Activated CD4-positive, alpha-beta T cell treated with anti-CD3 and anti-CD28 coated beads, Interleukin-2, Interleukin-4, amounts not matched to agents 100 ng/mL and 50 ng/mL, durations not matched to agents 16 hours and 8 hours (primary cell): ENCODE results near the gene TYK2.
"Not testable (repeated sequence)": the region's sequence is repeated elsewhere in the genome, so short reads cannot be mapped to it uniquely, and the experiment has no call there.

Experiments
- DNase-seq: peaks from one replicate; pipeline ENCODE4 v3.0.0-alpha.2; 2020; ENCODE audit warnings: low spot score

Gene TYK2

DNA sequence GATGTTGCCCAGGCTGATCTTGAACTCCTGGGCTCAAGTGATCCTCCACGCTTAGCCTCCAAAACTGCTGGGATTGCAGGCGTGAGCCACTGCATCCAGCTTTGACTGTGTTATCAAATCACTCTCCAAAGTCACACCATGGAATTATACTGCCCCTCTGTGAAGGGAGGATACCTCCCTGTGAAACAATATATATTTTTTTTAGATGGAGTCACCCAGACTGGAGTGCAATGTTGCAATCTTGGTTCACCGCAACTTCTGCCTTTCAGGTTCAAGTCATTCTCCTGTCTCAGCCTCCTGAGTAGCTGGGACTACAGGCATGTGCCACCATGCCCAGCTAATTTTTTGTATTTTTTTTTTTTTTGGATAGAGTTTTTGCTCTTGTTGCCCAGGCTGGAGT is 7.7 kb downstream of the TYK2 start:
- DNase-seq, result no peak

- DNase-seq, result no peak
These were observed 12.1 kb downstream of the TYK2 start for GRCh38 chr19:10368101-10368803.

DNA sequence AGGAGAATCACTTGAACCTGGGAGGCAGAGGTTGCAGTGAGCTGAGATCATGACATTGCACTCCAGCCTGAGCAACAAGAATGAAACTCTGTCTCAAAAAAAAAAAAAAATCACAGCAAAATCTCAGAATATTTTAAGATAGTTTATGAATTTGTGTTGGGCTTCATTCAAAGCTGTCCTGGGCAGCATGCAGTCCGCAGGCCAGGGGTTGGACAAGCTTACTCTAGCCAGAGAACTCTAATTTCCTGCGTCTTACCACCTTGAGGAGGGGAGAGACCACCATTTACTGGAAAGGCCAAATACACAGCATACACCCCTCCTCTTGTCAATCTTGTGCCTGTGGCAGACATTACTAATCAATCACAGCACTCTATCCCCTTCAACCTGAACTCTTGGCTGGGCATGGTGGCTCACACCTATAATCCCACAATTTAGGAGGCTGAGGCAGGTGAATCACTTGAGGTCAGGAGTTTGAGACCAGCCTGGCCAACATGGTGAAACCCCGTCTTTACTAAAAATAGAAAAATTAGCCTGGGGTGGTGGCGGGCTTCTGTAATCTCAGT is 13.3 kb downstream of the TYK2 start:
- DNase-seq, result not testable (repeated sequence)

- no peak for DNase-seq
These were observed 14.9 kb downstream of the TYK2 start for GRCh38 chr19:10365518-10365917.

DNA sequence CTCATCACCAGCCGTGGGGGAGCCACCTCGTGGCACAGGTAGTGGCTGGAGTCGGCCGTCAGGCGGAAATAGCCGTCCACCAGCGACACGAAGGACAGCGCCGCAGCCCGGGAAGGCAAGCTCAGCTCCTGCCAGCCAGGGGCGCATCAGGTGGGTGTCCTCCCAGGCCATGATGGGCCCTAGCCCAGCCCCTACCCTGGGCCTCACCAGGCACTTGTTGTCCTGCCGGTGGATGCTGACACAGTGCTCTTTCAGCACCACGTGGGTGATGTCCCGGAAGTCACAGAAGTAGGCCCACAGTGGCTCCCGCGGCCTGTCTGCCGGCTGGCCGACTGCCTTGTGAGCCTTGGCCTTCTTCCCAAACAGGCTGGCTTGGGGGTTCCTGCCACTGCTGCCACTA is 15.7 kb downstream of the TYK2 start:
- DNase-seq, result no peak

DNA sequence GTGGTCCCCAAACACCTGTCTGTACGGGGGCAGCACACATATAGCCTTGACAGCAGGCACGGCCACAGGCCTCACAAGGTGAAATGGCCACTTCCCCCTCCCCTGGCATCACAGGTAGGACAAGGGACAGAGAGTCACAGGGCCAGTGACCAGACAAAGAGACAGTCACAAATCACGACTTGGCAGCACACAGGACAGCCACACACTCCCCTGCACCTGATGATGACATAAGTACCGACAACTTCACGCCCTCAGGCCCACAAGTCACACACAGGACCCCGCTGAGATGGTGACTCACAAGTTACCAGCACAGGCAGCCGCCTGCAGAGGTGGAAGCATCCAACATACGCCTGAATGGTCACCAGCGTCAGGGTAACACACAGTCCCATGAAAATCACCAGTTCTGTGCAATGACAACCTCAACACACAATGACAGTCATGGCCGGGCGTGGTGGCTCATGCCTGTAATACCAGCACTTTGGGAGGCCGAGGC is 16.5 kb downstream of the TYK2 start:
- DNase-seq, result no peak

- DNase-seq, result no peak
These were observed 18.1 kb downstream of the TYK2 start for GRCh38 chr19:10362259-10362658.

- no peak for DNase-seq
These were observed 18.8 kb downstream of the TYK2 start for GRCh38 chr19:10361569-10362011.

GRCh38 chr19:10356431-10356830 is 23.9 kb downstream of the TYK2 start:
- no peak for DNase-seq

DNA sequence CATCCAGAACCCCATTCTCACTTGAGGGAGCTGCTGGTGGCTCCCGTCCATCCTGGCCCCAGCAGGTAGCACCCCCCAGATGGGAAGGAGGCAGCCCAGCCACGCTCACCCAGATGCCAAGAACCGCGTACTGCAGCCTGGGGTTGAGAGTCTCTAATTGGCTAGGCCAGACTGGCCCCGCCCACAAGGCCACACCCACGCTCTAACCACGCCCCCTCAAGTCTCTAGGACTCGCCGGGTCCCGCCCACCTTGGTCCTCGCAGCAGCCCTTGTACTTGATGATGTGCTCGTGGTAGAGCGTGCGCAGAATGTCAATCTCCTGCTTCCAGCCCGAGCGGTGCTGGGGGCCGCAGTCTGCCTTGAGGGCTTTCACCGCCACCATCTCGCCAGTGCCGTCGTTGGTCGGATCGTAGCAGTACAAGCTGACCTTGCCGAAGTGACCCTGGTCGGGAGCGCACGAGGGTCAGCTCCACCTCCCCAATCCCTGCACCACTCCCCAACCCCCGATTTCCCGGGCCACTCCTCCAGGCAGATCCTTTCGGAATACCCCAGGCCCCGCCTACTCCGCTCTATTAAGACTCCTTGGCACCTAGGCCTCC is 26.5 kb downstream of the TYK2 start:
- DNase-seq, result no peak

DNA sequence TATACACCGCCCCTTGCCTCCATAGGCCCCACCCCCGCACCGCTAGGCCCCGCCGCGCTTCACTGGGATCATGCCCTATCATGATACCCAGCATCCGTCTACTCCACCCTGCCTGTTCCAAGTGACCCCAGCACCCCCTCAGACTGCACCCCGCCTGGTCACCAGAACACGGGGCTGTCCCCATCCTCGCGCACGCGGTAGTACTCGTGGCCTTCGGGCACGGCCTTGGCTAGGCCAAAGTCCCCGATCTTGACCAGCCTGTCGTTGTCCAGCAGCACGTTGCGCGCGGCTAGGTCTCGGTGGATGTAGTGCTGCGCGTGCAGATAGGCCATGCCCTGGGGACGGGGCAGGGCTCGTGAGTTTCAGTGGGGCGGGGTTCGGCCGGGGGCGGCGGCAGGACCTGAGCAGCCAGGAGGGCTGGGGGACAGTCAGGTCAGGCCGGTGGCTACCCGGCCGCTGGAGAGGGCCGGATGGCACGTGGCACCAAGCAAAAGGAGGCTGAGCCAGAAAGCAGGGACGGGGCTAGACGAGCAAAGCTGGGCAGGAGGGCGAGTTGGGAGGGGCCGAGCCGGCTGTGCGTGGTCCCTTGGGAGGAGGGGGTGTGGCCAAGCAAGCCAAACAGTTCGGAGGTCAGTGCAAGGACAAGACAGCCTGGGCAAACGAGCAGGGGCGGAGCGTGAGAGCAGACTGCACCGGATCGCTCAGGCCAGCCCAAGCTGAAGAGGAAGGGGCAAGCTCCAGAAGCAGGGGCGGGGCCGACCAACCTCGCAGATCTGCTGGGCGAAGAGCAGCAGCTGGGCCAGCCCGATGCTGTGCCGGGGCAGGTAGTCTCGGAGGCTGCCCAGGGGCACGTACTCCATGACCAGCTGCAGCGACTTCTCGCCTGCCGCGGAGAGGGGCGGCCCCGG is 27.4 kb downstream of the TYK2 start:
- no peak for DNase-seq

- DNase-seq, result no peak
These were observed 33.9 kb downstream of the TYK2 start for GRCh38 chr19:10346509-10346908.

DNA sequence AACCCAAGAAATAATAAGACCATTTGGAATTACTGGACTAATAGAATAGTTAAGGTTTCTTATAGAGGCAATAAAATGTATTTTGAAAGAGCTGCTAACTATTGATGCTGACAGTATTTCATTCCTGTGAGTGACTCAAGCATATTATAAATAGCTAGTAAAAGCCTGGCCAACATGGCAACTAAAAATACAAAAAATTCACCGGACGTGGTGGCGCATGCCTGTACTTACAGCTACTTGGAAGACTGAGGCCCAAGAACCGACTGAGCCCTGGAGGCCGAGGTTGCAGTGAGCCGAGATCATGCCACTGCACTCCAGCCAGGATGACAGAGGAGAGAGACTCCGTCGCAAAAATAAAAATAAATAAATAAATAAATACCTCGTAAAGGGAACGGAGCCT is 35.6 kb downstream of the TYK2 start:
- no peak for DNase-seq

DNA sequence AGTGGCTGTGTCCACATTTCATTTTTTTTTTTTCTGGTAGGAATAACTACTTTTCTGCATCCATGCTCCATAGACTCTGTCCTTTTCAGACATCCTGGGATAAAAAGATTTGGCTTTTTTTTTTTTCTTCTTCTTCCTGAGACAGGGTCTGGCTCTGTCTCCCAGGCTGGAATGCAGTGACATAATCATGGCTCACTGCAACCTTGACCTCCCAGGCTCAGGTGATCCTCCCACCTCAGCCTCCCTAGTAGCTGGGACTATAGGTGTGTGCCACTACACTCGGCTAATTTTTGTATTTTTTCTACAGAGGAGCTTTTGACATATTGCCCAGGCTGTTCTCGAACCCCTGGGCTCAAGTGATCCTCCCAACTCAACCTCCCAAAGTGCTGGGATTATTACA is 36.9 kb downstream of the TYK2 start:
- no peak for DNase-seq

DNA sequence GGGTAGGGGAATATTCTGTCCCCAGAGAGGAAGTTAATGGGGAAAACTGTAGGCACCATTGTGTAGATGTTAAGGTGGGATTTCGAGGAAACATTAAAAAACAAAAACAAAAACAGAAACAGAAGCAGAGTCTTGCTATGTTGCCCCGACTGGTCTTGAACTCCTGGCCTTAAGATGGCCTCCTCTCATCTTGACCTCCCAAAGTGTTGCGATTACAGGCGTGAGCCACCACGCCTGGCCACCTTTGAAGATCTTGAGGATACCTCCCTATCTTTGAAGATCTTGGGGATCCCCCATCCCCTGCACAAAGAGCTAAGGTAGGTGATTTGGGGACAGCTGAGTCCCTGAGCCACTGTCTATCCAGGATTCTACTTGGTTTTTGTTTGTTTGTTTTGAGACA is 40.4 kb downstream of the TYK2 start:
- DNase-seq, result no peak

DNA sequence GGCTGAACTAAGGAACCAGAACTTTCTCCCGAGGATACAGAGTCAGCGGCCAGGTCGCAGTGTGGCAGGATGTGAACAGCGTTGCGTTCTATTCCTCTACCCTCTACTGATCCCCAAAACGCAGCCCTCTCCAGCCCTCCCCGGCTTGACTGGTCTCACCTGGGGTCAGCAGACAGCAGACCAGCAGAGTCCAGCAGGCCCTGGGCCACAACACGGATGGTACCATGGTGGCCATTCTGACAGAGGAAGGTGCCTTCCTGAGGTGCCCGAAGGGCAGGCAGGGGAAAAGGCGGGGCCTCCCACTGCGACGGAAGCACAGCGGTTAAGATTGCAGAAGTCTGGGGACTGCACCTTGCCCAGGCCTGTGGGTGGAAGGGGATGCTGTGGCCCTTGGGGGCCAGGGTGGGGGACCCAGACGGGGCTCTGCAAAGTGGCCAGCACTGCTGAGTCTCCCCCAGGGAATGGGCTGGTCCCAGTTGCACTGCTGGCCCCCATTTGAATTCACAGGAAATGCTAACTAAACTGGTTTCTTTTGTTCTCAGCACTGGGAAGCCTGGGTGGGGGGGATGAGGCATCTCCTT is 40.9 kb downstream of the TYK2 start, which contains the start of gene ICAM3:
Gene ICAM3, minus strand, starts transcription at position 245 of the 581 bp plus-strand sequence. Its CDS starts 10 bp downstream, at position 235.
- DNase-seq, result peak; percentile 79

- no peak for DNase-seq
These were observed 41.4 kb downstream of the TYK2 start for GRCh38 chr19:10338940-10339339.

DNA sequence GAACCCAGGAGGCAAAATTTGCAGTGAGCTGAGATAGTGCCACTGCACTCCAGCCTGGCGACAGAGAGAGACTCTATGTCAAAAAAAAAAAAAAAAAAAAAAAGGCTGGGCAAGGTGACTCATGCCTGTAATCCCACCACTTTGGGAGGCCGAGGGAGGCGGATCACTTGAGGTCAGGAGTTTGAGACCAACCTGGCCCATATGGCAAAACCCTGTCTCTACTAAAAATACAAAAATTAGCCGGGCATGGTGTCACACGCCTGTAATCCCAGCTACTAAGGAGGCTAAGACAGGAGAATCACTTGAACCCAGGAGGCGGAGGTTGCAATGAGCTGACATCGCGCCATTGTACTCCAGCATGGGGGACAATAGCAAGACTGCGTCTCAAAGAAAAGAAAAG is 43.6 kb downstream of the TYK2 start:
- DNase-seq, result not testable (repeated sequence)

GRCh38 chr19:10335352-10335985 is 44.9 kb downstream of the TYK2 start:
- no peak for DNase-seq

DNA sequence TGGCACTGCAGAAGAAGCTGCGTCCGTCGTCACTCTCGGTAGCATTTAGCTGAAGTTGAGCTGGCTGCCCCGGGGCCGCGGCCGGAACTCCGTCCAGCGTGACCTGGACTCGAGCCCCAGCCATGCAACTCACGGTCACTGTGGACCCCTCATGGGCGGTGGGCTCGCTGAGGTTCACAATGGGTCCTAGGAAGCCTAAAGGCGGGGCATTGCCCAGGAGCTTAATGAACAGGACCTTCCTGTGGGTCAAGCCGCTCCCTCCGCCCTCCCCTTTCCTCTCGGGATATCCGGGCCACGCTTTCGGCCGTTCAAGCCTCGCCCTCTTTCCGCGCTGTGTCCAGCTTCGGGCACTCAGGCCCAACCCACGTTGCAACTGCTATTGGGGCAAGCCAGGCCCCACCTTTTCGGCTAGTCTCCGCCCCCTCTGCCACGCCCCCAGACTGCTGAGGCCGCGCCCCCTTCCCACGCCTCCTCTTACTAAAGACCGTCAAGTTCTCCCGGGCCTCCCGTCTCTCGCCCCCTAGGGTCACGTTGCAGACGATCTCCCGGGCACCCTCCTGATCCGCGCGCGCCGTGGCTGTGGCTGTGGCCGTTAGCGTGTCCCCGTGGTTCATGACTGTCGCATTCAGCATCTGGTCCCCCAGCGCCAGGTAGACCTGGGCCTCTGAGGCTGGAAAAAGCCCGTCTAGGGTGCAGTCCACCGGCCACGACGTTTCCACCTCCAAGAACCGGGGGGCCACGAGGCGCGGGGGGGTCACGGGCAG is 45.6 kb downstream of the TYK2 start:
- peak; percentile 33 for DNase-seq
